ENCODE measurements around the gene GSX2. TPM values are rescaled to one million over a fixed set of nuclear protein-coding genes. Genes with fewer than 3 reads are reported as not detected.
"Not testable (repeated sequence)": the region's sequence is repeated elsewhere in the genome, so short reads cannot be mapped to it uniquely, and the experiment has no call there.

The GSX2 gene
- not detected for polyA plus RNA-seq (2012; ENCODE audit: insufficient read depth, insufficient read length, low read depth)

- no peak for TF ChIP-seq CTCF (IDR thresholded peaks at IDR 0.05; ENCODE audit: low read depth, low read length)
- Histone ChIP-seq H3K4me3 (ENCODE audit: low read depth, low read length) (peak within 1 kb of the TSS; percentile 53), H3K27me3 (peaks cover 72% of the 10 kb centered on the region), H3K9me3 (no peaks in the 10 kb centered on the region), H3K36me3 (no peaks in the 10 kb centered on the region), H3K4me1 (no peaks in the 10 kb centered on the region)
- DNase-seq: no peak
Observed at GRCh38 chr4:54099748-54100574, at the start of gene GSX2. Gene GSX2, plus strand, starts transcription at chr4:54100163. Its CDS starts 182 bp downstream, at chr4:54100345.

GRCh38 chr4:54050214-54050904, 49.6 kb upstream of the GSX2 start:
- Histone ChIP-seq H3K27me3 (no peaks in the 10 kb centered on the region), H3K36me3 (0 out of 2 replicates have a peak, but pooled peaks cover 6% of the 10 kb centered on the region), H3K9me3 (no peaks in the 10 kb centered on the region), H3K4me1 (peaks cover 14% of the 10 kb centered on the region), H3K4me3 (ENCODE audit: low read depth, low read length) (no peak overlapping the region)
- DNase-seq: no peak
- TF ChIP-seq CTCF (IDR thresholded peaks at IDR 0.05; ENCODE audit: low read depth, low read length): no peak

GRCh38 chr4:54053322-54053721, 46.6 kb upstream of the GSX2 start:
- not testable (repeated sequence) for DNase-seq; H3K27me3 ChIP-seq; H3K36me3 ChIP-seq; H3K4me3 ChIP-seq (ENCODE audit: low read depth, low read length); H3K9me3 ChIP-seq
- peaks cover 22% of the 10 kb centered on the region for H3K4me1 ChIP-seq

- peak; percentile 55 for DNase-seq
Observed at GRCh38 chr4:54054501-54054900, 45.5 kb upstream of the GSX2 start.

GRCh38 chr4:54055494-54055893, 44.5 kb upstream of the GSX2 start:
- no peak for DNase-seq
- no peak overlapping the region for H3K4me3 ChIP-seq (ENCODE audit: low read depth, low read length)
- H3K4me1 ChIP-seq: peaks cover 24% of the 10 kb centered on the region
- H3K9me3 ChIP-seq: no peaks in the 10 kb centered on the region
- H3K27me3 ChIP-seq: no peaks in the 10 kb centered on the region
- no peak for TF ChIP-seq CTCF (IDR thresholded peaks at IDR 0.05; ENCODE audit: low read depth, low read length)
- H3K36me3 ChIP-seq: no peaks in the 10 kb centered on the region

More at GRCh38 chr4:54054501-54054900, 45.5 kb upstream of the GSX2 start:
- no peak for TF ChIP-seq CTCF (IDR thresholded peaks at IDR 0.05; ENCODE audit: low read depth, low read length)
- H3K36me3 ChIP-seq: no peaks in the 10 kb centered on the region
- no peak overlapping the region for H3K4me3 ChIP-seq (ENCODE audit: low read depth, low read length)
- no peaks in the 10 kb centered on the region for H3K27me3 ChIP-seq
- peaks cover 24% of the 10 kb centered on the region for H3K4me1 ChIP-seq
- no peaks in the 10 kb centered on the region for H3K9me3 ChIP-seq

- H3K9me3 ChIP-seq: no peaks in the 10 kb centered on the region
- peaks cover 26% of the 10 kb centered on the region for H3K4me1 ChIP-seq
- no peaks in the 10 kb centered on the region for H3K27me3 ChIP-seq
- H3K4me3 ChIP-seq (ENCODE audit: low read depth, low read length): no peak overlapping the region
- no peak for TF ChIP-seq CTCF (IDR thresholded peaks at IDR 0.05; ENCODE audit: low read depth, low read length)
- no peaks in the 10 kb centered on the region for H3K36me3 ChIP-seq
- DNase-seq: no peak
Observed at GRCh38 chr4:54056360-54056759, 43.6 kb upstream of the GSX2 start.

Measured in BE2C (cell line).